HG02840 (cell line): Measurements from ENCODE around the gene TBATA.
A peak's percentile ranks its signal among the peaks of the same experiment; 100 is the strongest.

Experiments
- ATAC-seq: cut with Tn5 transposase; IDR thresholded peaks from one replicate; pipeline ENCODE4 v1.9.1; 2021; ENCODE audit warnings: mild to moderate bottlenecking, moderate library complexity, moderate number of reproducible peaks; ENCODE audit not compliant: unreplicated experiment, low FRiP score

Gene TBATA, protein sequence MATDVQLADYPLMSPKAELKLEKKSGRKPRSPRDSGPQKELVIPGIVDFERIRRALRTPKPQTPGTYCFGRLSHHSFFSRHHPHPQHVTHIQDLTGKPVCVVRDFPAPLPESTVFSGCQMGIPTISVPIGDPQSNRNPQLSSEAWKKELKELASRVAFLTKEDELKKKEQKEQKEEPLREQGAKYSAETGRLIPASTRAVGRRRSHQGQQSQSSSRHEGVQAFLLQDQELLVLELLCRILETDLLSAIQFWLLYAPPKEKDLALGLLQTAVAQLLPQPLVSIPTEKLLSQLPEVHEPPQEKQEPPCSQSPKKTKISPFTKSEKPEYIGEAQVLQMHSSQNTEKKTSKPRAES

GRCh38 chr10:70785190-70785589 is at the start of gene TBATA:
TSS of gene TBATA (minus strand) at chr10:70785377. CDS start at chr10:70783379, 1,998 bp downstream.
- ATAC-seq = no peak

- no peak for ATAC-seq
Measured at GRCh38 chr10:70834441-70835151, 49.4 kb upstream of the TBATA start.

- ATAC-seq = no peak
Measured at GRCh38 chr10:70834021-70834420, 48.8 kb upstream of the TBATA start.

DNA sequence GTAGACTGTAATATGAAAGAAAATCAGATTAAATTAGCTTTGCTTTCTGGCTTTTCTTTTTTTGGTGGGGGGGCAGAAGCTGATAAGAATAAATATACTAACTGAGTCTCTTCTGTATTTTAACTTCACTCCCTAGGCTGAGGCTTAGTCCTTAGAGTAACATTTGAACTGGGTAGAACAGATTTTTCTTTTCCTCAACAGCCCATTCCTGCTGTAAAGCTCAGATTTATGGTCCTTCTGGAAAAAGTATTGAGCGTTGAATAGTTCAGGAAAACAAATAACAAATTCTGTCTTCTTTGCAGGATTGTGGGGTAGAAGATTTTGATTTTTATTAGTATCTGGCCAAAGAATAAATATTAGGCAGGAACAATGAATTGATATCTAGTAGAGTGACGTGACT is 48.4 kb upstream of the TBATA start:
- ATAC-seq = no peak

DNA sequence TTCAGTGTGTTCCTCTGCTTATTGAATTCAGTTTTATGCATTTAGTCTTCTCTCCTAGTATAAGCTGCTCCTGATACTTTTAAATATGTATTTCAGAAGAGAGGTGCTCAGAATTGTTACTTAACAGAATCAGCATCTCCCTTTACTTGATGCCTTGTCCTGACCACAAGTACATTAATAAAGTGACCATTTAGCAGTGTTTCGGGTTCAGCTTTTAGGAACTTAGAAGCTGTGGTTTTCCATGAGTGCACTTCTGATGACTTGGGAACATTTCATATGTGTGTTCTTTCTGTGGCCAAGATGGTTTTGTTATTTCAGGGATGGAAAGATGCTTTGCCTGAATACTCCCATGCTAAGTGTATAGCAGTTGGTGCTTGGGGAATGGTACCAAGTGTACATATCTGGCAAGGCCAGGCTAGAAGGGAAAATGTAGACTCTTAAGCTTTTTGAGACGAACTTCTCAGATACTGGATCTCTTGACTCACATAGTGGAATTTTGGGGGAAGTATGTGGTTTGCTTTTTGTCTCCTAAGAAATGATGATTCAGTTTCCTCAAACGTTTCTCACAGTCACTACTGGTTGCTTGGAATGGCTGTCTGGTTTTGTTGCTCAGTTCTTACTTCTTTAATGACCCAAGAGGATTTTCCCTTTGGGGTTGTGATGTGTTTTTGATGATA is 47.8 kb upstream of the TBATA start:
- ATAC-seq = no peak

- ATAC-seq = no peak
Measured at GRCh38 chr10:70832221-70832620, 47.0 kb upstream of the TBATA start.

DNA sequence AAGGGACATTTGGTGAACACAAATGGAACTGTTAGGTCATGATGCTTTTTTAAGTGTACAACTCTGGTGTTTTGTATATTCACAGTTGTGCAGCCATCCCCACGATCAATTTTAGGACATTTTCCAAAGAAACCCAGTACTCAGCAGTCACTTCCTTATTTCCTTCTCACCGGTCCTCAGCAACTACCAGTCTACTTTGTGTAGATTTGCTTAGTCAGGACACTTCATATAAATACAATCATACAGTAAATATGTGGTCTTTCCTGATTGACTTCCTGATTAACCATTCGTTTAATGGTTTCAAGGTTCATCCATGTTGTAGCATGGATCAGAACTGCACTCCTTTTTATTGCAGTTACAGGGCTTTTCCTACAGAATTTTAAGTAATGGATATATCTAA is 45.0 kb upstream of the TBATA start:
- no peak for ATAC-seq

DNA sequence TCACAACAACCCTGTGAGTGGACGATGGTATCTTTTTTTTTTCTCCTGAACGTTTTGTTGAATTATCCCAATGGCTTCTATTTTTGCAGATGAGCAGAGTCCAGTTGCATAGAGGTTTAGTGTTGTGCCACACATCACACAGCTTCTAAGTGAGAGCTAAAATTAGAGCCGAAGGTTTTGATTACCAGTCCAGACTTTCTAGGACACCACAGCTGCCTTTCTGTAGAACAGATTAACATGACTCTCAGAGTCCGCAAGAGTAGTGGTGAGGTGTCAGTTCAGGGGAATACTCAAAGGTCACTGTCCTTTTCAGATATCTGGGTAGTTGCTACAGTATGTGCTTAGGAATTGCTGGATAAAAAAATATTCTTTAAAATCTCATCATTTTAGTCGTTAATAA is 44.4 kb upstream of the TBATA start:
- no peak for ATAC-seq

DNA sequence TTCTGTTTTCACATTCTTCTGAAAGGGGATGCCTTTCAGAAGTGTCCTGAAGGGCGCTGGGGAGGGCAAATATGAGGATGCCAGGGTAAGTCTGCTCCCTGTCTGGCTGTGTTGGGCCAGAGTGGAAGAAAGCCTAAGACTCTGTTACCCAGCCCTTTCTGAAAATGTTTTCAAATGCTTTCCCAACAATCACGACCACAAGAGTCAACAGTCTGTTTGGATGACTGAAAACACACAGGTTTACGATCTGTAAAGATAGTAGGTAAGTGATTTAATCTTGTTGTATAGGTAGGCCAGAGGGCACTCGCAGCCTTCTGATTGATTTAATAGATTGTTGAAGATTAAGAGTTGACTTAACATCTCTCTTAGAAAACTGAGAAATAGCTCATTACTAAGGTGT is 43.7 kb upstream of the TBATA start:
- ATAC-seq = no peak

- no peak for ATAC-seq
Measured at GRCh38 chr10:70827086-70827757, 42.0 kb upstream of the TBATA start.

GRCh38 chr10:70822076-70822820 is 37.1 kb upstream of the TBATA start:
- no peak for ATAC-seq

DNA sequence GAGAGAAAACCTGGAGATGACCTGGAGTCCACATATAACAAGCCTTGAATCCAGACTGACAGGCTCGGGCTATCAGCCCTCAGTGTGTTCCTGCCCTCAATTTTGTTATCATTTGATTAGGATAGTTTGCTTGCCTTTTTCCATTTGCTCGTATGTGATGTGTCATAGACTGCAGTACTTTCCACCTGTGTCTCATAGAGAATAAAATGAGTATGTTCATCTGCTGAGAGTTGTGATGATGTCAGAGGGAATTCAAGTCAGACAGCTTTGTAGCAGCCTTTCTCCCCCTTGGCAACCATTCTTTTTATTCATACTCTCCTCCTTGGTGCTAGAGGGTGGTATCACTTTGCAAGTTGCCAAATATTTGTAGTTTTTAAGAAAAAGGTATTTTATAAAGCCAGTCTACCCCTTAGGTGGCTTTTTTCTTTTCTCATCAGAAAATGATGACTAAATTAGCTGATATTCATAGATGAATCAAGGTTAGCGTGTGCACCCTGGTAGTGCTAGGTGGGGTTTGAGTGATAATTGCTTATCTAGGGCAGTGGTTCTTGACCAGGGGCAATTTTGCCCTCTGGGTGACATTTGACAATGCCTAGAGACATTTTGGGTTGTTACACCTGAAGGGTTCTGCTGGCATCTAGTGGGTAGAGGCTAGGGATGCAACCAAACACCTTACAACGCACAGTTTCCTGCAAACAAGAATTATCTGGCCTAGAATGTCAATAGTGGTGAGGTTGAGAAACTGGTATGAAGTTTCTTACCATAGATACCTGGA is 36.0 kb upstream of the TBATA start:
- ATAC-seq = no peak

DNA sequence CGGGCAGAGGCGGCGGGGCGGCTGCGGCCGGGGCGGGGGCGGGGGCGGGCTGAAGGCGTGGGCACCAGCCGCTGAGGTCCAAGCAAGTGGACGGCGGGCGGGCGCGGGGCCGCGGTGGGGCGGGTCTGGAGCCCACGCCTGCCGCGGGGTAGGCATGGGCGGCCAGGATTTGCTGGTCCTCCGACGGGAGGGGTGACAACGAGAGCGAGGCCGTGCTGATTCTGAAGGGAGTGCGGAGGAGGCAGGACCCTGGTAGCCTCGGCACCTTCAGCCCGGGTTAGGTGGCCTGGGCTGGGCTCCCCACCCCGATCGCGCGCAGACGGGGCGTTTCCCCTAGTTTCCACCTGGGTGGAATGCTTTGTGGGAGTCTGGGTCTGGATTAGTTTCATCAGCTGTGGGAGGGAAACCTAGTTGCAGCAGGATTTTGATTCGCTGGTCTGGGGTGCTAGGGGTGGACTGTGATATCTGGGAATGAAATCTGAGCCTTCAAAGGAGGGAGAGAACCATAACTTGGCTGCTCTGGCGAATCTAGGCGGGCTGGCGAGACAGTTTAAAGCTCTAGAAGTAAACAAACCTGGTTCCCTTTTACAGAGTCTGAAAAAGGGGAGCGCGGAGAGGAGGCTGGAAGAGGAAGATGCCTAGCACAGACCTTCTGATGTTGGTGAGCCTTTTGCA is 31.2 kb upstream of the TBATA start:
- peak; percentile 37 for ATAC-seq

DNA sequence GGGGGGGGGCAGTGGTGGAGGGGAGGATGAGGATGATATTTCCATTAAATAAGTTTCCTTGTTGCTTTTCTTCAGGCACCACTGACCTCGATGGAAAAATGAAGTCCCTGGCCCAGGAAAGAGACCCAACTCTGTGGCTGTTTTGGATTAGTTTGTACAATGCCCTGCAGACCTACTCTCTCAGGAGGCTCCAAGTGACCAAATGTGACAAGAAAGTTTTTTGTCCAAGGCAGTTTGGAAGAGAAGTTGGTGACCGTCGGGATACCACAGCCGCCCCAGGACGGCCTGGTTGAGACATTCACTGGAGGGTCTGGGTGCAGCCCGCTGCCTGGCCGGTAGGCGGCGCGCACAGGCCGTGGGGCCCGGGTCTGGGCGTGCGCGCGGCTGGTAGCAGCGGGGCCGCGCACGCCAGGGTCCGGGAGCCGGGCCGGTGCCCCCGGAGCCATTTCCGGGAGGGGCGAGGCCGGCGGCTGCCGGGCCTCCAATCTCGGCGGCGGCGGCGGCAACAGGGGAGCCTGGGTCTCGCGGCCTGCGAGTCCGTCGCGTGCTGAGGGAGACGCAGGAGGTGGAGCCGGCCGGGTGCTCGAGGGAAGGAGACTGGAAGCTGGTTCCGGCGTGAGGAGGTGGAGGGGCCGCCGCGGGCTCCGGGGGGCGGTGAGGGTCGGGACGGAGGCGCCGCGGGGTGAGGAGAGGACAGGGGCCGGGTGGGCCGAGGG is 30.5 kb upstream of the TBATA start, which contains the start of gene SGPL1:
TSS of gene SGPL1 (plus strand) at position 445 of the 716 bp plus-strand sequence. CDS start 906 bp downstream, outside the sequence.
- ATAC-seq = peak; percentile 79

DNA sequence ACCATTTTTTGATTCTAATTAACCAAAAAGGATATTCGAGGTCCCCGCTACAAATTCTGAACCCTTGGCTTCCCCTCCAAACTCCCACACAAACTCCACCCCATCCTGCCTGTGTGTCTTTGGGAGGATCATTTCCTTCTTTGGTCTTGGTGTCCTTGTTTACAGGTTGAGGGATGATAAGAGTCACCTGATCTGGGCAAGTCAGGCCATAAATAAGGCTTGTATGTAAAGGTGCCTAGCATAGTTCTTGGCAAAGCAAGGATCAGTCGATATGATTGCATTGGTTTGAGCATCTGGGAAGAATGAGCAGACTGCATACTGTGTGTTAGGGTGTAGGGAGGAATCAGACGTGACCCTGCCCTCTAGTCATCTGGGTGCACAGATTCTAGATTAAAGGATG is 28.9 kb upstream of the TBATA start:
- ATAC-seq = no peak

DNA sequence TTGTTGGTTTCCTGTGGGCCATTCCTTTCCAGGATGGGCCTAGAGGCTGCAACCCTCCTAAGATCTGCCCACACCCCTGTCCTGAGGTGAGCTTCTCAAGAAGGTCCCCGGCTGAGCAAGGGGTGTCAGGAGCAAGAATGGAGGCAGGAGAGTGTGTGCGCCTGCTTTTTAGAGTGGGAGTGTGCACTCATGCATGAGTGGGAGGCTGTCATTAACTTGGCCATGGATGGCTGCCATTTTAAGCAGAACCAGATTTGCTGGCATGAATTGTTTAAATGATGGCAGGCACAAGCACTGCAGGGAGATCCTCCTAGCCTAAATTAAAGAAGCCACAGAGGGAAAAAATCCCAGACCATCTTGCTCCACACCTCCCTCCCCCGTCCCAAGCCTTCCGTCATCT is 27.6 kb upstream of the TBATA start:
- ATAC-seq = no peak

DNA sequence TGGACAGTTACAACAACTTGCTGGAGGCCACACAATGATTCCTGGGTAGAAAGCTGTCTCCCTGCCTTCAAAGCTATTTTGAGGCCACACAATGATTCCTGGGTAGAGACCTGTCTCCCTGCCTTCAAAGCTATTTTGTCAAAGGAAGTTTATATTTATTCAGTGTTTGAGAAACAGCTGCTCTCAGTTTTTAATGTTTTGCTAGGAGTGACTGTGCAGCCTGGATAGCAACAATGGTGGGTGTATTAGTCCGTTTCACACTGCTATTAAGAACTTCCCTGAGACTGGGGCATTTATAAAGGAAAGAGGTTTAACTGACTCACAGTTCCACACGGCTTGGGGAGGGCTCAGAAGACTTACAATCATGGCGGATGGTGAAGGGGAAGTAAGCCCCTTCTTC is 26.7 kb upstream of the TBATA start:
- ATAC-seq = no peak

DNA sequence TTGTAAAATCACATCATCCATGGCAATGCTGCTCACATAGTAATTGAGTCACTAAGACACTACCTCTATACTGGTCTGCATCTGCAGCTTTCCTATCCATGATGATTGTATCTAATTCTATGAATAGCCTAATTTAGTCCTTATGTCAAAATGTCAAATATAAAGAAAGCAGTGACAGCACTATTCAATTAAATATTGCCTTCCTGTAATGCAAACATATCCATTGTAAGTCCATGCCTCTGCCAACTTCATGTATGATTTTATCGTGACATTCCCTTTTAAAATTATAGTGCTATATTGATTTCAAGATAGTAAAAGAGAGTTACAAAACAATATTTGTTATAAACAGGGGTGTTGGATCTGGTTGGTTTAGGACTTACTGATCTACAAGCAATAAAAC is 25.8 kb upstream of the TBATA start:
- ATAC-seq = no peak
